ENCODE data around the gene SLC31A2. TPM values are rescaled to one million over a fixed set of nuclear protein-coding genes. Genes with fewer than 3 reads are reported as not detected.

SLC31A2 gene
- total RNA-seq, 2 experiments from 2014 or later, result 5.1 to 6.7 TPM

GRCh38 chr9:113176803-113177202 lies 26.0 kb downstream of the SLC31A2 start:
- H3K9me3 Mint-ChIP-seq, result peaks cover 3% of the 10 kb centered on the region
- ChIA-PET CTCF (no interaction called here), POLR2A (no interaction called here)
- H3K36me3 Mint-ChIP-seq, result peaks cover 55% of the 10 kb centered on the region
- no peak for DNase-seq
- no peak overlapping the region for H3K4me3 Mint-ChIP-seq
- H3K27ac Mint-ChIP-seq, result no peak overlapping the region
- H3K27me3 Mint-ChIP-seq, result no peaks in the 10 kb centered on the region
- no peaks in the 10 kb centered on the region for H3K4me1 Mint-ChIP-seq (ENCODE audit: low read depth)
- intact Hi-C loops (cut with micrococcal nuclease), result no loop called here

GRCh38 chr9:113177251-113177650 lies 26.4 kb downstream of the SLC31A2 start:
- Mint-ChIP-seq H3K27me3 (no peaks in the 10 kb centered on the region), H3K36me3 (peaks cover 54% of the 10 kb centered on the region), H3K9me3 (peaks cover 3% of the 10 kb centered on the region), H3K27ac (no peak overlapping the region), H3K4me1 (ENCODE audit: low read depth) (no peaks in the 10 kb centered on the region), H3K4me3 (no peak overlapping the region)
- no peak for DNase-seq
- ChIA-PET POLR2A (no interaction called here), CTCF (no interaction called here)
- intact Hi-C loops (cut with micrococcal nuclease), result no loop called here

- H3K4me3 Mint-ChIP-seq, result no peak overlapping the region
- no peak for DNase-seq
- H3K36me3 Mint-ChIP-seq, result peaks cover 52% of the 10 kb centered on the region
- no peaks in the 10 kb centered on the region for H3K27me3 Mint-ChIP-seq
- H3K9me3 Mint-ChIP-seq, result no peaks in the 10 kb centered on the region
- H3K4me1 Mint-ChIP-seq (ENCODE audit: low read depth), result no peaks in the 10 kb centered on the region
- ChIA-PET POLR2A (no interaction called here), CTCF (no interaction called here)
- intact Hi-C loops (cut with micrococcal nuclease), result no loop called here
- H3K27ac Mint-ChIP-seq, result no peak overlapping the region
Observed at GRCh38 chr9:113178087-113178486, 27.3 kb downstream of the SLC31A2 start.

- Mint-ChIP-seq H3K27me3 (no peaks in the 10 kb centered on the region), H3K36me3 (peaks cover 51% of the 10 kb centered on the region), H3K27ac (no peak overlapping the region), H3K4me1 (ENCODE audit: low read depth) (no peaks in the 10 kb centered on the region), H3K9me3 (no peaks in the 10 kb centered on the region), H3K4me3 (no peak overlapping the region)
- DNase-seq, result no peak
- intact Hi-C loops (cut with micrococcal nuclease), result no loop called here
- ChIA-PET CTCF (interaction anchor here (0.5 to 2.7 kb wide), 3 partner anchors 29 to 129 kb away, joined by 3 to 5 read pairs (median 3); partner anchors contain the start of gene SLC31A2), POLR2A (no interaction called here)
Observed at GRCh38 chr9:113179839-113180238, 29.0 kb downstream of the SLC31A2 start.

GRCh38 chr9:113181165-113181564 lies 30.4 kb downstream of the SLC31A2 start:
- H3K36me3 Mint-ChIP-seq, result peaks cover 56% of the 10 kb centered on the region
- H3K9me3 Mint-ChIP-seq, result no peaks in the 10 kb centered on the region
- ChIA-PET CTCF (interaction anchor here (2.7 kb wide), 1 partner anchor 30 kb away, joined by 5 read pairs; the partner anchor contains the start of gene SLC31A2), POLR2A (no interaction called here)
- no peak overlapping the region for H3K27ac Mint-ChIP-seq
- H3K4me1 Mint-ChIP-seq (ENCODE audit: low read depth), result no peaks in the 10 kb centered on the region
- H3K27me3 Mint-ChIP-seq, result no peaks in the 10 kb centered on the region
- intact Hi-C loops (cut with micrococcal nuclease), result no loop called here
- no peak for DNase-seq
- H3K4me3 Mint-ChIP-seq, result no peak overlapping the region

GRCh38 chr9:113183956-113184488 lies 33.2 kb downstream of the SLC31A2 start:
- H3K27ac Mint-ChIP-seq, result no peak overlapping the region
- no peak for DNase-seq
- intact Hi-C loops (cut with micrococcal nuclease), result no loop called here
- no peak overlapping the region for H3K4me3 Mint-ChIP-seq
- no peaks in the 10 kb centered on the region for H3K27me3 Mint-ChIP-seq
- peaks cover 52% of the 10 kb centered on the region for H3K36me3 Mint-ChIP-seq
- no peaks in the 10 kb centered on the region for H3K9me3 Mint-ChIP-seq
- H3K4me1 Mint-ChIP-seq (ENCODE audit: low read depth), result no peaks in the 10 kb centered on the region
- CTCF ChIA-PET, result no interaction called here
- POLR2A ChIA-PET, result no interaction called here

GRCh38 chr9:113184539-113184938 lies 33.7 kb downstream of the SLC31A2 start:
- ChIA-PET POLR2A (no interaction called here), CTCF (no interaction called here)
- H3K9me3 Mint-ChIP-seq, result no peaks in the 10 kb centered on the region
- intact Hi-C loops (cut with micrococcal nuclease), result no loop called here
- H3K4me3 Mint-ChIP-seq, result no peak overlapping the region
- H3K4me1 Mint-ChIP-seq (ENCODE audit: low read depth), result no peaks in the 10 kb centered on the region
- no peak for DNase-seq
- no peaks in the 10 kb centered on the region for H3K27me3 Mint-ChIP-seq
- peaks cover 52% of the 10 kb centered on the region for H3K36me3 Mint-ChIP-seq
- no peak overlapping the region for H3K27ac Mint-ChIP-seq

GRCh38 chr9:113185271-113185670 lies 34.5 kb downstream of the SLC31A2 start:
- H3K4me3 Mint-ChIP-seq, result no peak overlapping the region
- CTCF ChIA-PET, result no interaction called here
- no peak for DNase-seq
- POLR2A ChIA-PET, result no interaction called here
- H3K27me3 Mint-ChIP-seq, result no peaks in the 10 kb centered on the region
- H3K27ac Mint-ChIP-seq, result no peak overlapping the region
- H3K36me3 Mint-ChIP-seq, result peaks cover 52% of the 10 kb centered on the region
- H3K9me3 Mint-ChIP-seq, result no peaks in the 10 kb centered on the region
- intact Hi-C loops (cut with micrococcal nuclease), result no loop called here
- no peaks in the 10 kb centered on the region for H3K4me1 Mint-ChIP-seq (ENCODE audit: low read depth)

GRCh38 chr9:113186137-113186755 lies 35.4 kb downstream of the SLC31A2 start:
- ChIA-PET CTCF (interaction anchor here (1.2 kb wide), 1 partner anchor 35 kb away, joined by 3 read pairs; the partner anchor contains the start of genes FKBP15 and SLC31A1), POLR2A (no interaction called here)
- intact Hi-C loops (cut with micrococcal nuclease), result no loop called here
- H3K27ac Mint-ChIP-seq, result no peak overlapping the region
- H3K4me3 Mint-ChIP-seq, result no peak overlapping the region
- no peak for DNase-seq
- H3K4me1 Mint-ChIP-seq (ENCODE audit: low read depth), result no peaks in the 10 kb centered on the region
- no peaks in the 10 kb centered on the region for H3K27me3 Mint-ChIP-seq
- no peaks in the 10 kb centered on the region for H3K9me3 Mint-ChIP-seq
- peaks cover 50% of the 10 kb centered on the region for H3K36me3 Mint-ChIP-seq

- CTCF ChIA-PET, result no interaction called here
- POLR2A ChIA-PET, result no interaction called here
- Mint-ChIP-seq H3K36me3 (peaks cover 44% of the 10 kb centered on the region), H3K27ac (no peak overlapping the region), H3K4me3 (no peak overlapping the region), H3K9me3 (no peaks in the 10 kb centered on the region), H3K4me1 (ENCODE audit: low read depth) (no peaks in the 10 kb centered on the region), H3K27me3 (no peaks in the 10 kb centered on the region)
- intact Hi-C loops (cut with micrococcal nuclease), result no loop called here
- no peak for DNase-seq
Observed at GRCh38 chr9:113187929-113188595, 37.3 kb downstream of the SLC31A2 start.

GRCh38 chr9:113192455-113192854 lies 41.6 kb downstream of the SLC31A2 start:
- Mint-ChIP-seq H3K36me3 (peaks cover 39% of the 10 kb centered on the region), H3K9me3 (no peaks in the 10 kb centered on the region), H3K4me3 (no peak overlapping the region), H3K4me1 (ENCODE audit: low read depth) (no peaks in the 10 kb centered on the region), H3K27me3 (no peaks in the 10 kb centered on the region), H3K27ac (no peak overlapping the region)
- CTCF ChIA-PET, result no interaction called here
- intact Hi-C loops (cut with micrococcal nuclease), result no loop called here
- POLR2A ChIA-PET, result no interaction called here
- DNase-seq, result no peak

GRCh38 chr9:113199683-113200329 lies 49.0 kb downstream of the SLC31A2 start:
- Mint-ChIP-seq H3K4me1 (ENCODE audit: low read depth) (peaks cover 6% of the 10 kb centered on the region), H3K36me3 (peaks cover 52% of the 10 kb centered on the region), H3K4me3 (no peak overlapping the region), H3K9me3 (no peaks in the 10 kb centered on the region), H3K27ac (no peak overlapping the region), H3K27me3 (no peaks in the 10 kb centered on the region)
- no peak for DNase-seq
- POLR2A ChIA-PET, result no interaction called here
- intact Hi-C loops (cut with micrococcal nuclease), result no loop called here
- CTCF ChIA-PET, result no interaction called here

All from activated CD4-positive, alpha-beta memory T cell treated with anti-CD3 and anti-CD28 coated beads for 36 hours (primary cell).